Measurements from ENCODE around the gene DMTF1. TPM values are rescaled to one million over a fixed set of nuclear protein-coding genes. Genes with fewer than 3 reads are reported as not detected.
A peak's percentile ranks its signal among the peaks of the same experiment; 100 is the strongest.

Gene DMTF1
- total RNA-seq, 1 donor from 2014 or later: 55.6 TPM

DNA sequence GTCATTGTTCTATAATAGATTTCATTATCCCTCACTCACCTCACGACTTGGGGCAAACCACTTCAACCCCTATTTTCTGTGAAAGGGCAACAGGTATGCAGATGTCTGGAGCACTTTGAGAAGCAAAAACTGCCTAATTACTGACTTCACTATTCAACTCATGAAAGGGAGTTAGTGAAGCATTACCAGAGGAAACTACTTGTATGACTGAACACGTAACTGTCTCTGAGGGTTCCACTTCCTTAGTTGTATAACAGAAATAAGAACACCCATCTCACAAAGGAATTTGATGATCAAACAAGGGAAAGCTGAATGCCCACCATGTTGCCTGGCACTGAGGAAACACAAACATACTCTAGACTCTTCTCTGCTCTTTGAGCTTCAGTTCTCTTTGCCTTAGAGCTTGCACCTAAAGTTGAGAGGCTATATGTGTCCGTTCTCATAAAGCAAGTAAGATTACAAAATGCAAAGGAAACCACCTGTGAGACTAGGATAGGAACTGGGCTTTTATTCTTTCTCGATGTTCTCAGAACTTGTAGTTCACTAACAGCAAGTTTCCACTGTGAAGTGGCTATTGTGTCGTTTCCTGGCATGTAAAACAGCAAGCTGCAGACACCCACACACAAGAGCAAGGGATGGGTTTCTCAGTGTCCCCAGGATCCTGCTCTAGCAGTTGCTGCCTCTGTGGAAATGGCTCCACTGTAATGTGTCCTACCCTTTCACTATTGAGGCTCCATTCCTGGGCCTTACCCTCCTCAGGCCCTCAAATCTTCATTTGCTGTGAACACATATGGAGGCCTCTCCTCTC lies 64.7 kb downstream of the DMTF1 start:
- Mint-ChIP-seq H3K27me3 (ENCODE audit: low read depth) (no peaks in the 10 kb centered on the region), H3K36me3 (ENCODE audit: low read depth) (no peaks in the 10 kb centered on the region), H3K9me3 (ENCODE audit: low read depth) (no peaks in the 10 kb centered on the region), H3K4me1 (ENCODE audit: low read depth) (peaks cover 55% of the 10 kb centered on the region), H3K4me3 (ENCODE audit: unreplicated experiment) (no peak overlapping the region), H3K27ac (ENCODE audit: unreplicated experiment) (peak overlapping the region; percentile 11)
- no peak for DNase-seq (ENCODE audit: low spot score)
- TF ChIP-seq, protein P1, sequence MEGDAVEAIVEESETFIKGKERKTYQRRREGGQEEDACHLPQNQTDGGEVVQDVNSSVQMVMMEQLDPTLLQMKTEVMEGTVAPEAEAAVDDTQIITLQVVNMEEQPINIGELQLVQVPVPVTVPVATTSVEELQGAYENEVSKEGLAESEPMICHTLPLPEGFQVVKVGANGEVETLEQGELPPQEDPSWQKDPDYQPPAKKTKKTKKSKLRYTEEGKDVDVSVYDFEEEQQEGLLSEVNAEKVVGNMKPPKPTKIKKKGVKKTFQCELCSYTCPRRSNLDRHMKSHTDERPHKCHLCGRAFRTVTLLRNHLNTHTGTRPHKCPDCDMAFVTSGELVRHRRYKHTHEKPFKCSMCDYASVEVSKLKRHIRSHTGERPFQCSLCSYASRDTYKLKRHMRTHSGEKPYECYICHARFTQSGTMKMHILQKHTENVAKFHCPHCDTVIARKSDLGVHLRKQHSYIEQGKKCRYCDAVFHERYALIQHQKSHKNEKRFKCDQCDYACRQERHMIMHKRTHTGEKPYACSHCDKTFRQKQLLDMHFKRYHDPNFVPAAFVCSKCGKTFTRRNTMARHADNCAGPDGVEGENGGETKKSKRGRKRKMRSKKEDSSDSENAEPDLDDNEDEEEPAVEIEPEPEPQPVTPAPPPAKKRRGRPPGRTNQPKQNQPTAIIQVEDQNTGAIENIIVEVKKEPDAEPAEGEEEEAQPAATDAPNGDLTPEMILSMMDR (IDR thresholded peaks at IDR 0.05): no peak

DNA sequence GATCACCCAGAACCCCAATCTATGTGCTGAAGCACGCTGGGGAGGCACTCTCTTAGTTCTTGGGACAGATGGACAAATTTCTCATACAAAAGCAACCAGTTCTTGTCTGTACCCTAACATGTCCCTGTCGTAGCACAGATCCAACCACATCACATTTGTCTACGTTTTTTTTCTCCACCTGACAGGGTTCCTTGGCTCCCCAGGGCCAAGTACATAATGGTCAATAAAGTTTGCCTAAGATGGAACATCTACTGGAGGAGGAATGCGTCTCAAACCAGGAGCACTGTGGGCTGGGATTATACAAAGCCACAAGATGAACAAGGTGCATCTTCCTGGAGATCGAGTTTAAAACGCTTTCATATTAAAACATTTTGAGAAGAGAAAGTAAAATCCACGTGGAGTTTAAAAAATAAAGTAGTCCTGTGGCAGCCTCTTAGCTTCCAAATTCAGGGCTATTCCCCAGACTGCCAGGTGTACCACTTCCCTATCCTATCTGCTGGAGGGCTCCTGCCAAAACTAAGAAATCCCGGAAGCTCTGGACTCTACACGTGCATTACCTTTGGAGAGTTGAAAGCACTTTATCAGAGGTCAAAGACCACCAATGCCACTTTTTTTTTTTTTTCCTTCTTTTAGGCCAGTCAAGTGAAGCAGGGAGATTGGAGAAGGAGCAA lies 65.9 kb downstream of the DMTF1 start:
- peak overlapping the region; percentile 91 for H3K4me3 Mint-ChIP-seq (ENCODE audit: unreplicated experiment)
- no peaks in the 10 kb centered on the region for H3K27me3 Mint-ChIP-seq (ENCODE audit: low read depth)
- no peaks in the 10 kb centered on the region for H3K36me3 Mint-ChIP-seq (ENCODE audit: low read depth)
- peak overlapping the region; percentile 20 for H3K27ac Mint-ChIP-seq (ENCODE audit: unreplicated experiment)
- DNase-seq (ENCODE audit: low spot score): no peak
- H3K4me1 Mint-ChIP-seq (ENCODE audit: low read depth): peaks cover 43% of the 10 kb centered on the region
- no peaks in the 10 kb centered on the region for H3K9me3 Mint-ChIP-seq (ENCODE audit: low read depth)
- TF ChIP-seq, protein P1 (IDR thresholded peaks at IDR 0.05): no peak

DNA sequence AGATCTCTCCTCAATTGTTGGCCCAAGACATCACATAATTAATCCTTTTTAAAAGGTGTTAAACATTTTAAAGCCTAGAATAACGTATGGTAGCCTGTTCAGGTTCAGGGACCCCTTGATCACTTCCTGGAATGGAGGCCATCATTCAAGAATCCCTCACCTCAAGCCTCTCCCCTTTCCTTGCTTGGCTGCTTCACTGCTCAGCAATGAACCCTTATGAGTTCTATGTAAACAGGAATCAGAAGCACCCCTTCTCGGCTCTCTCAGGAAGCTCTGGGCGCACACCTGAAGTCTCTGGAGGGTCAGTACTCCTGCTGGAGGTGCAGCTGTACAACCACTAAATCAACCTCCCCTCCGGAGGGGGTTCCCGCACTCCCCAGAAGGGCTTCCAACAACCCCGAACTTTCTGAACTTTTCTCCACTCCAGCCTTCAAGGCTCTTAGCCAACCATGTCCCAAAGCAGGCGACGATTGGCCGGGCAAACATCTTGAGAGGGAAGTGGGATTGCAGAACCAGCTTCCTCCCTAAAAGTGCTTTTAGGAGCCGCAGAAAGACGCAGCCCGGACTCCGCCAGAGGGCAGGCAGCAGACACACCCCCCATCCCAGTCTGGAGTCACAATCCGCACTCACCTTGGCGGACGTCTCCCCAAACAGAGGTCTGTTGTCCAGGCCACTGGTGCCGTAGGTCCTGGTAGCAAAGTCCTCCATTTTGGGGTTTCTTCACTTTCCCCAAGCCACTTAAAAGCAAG lies 66.7 kb downstream of the DMTF1 start:
- no peak for DNase-seq (ENCODE audit: low spot score)
- Mint-ChIP-seq H3K27ac (ENCODE audit: unreplicated experiment) (peak overlapping the region; percentile 88), H3K36me3 (ENCODE audit: low read depth) (no peaks in the 10 kb centered on the region), H3K4me3 (ENCODE audit: unreplicated experiment) (peak overlapping the region; percentile 91), H3K4me1 (ENCODE audit: low read depth) (peaks cover 37% of the 10 kb centered on the region), H3K27me3 (ENCODE audit: low read depth) (no peaks in the 10 kb centered on the region), H3K9me3 (ENCODE audit: low read depth) (no peaks in the 10 kb centered on the region)
- TF ChIP-seq, protein P1 (IDR thresholded peaks at IDR 0.05): no peak

DNA sequence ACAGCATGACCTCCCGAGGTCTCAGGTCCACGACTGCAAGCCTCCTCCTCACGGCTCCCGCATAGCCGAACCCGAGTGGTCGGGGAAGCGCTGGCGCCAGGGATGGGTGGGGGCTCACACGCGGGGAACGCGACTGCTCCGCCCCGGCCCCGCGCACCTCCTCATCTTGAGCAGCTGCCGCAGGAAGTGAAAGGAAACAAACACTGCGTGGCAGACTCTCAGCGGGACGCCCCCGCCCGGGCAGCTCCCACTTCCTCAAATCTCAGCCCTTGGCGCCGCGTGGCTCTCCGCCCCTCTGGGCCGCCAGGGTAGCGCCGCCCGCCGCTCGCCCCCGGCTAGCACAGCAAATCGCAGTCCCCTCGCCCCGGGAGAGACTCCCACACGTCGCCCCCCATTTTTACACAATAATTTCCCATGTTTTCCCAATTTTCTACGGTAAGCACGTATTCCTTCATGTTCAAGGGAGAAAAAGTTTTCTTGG lies 67.3 kb downstream of the DMTF1 start, which contains the start of gene TMEM243:
Gene TMEM243 (minus strand): TSS at position 188 of the 481 bp plus-strand sequence. CDS start 229 bp downstream, outside the sequence.
- peak; percentile 85 for DNase-seq (ENCODE audit: low spot score)
- TF ChIP-seq, protein P1 (IDR thresholded peaks at IDR 0.05): peak; percentile 55
- H3K27me3 Mint-ChIP-seq (ENCODE audit: low read depth): no peaks in the 10 kb centered on the region
- H3K4me3 Mint-ChIP-seq (ENCODE audit: unreplicated experiment): peak within 1 kb of the TSS; percentile 91
- peaks cover 33% of the 10 kb centered on the region for H3K4me1 Mint-ChIP-seq (ENCODE audit: low read depth)
- no peaks in the 10 kb centered on the region for H3K36me3 Mint-ChIP-seq (ENCODE audit: low read depth)
- H3K27ac Mint-ChIP-seq (ENCODE audit: unreplicated experiment): peak within 1 kb of the TSS; percentile 88
- H3K9me3 Mint-ChIP-seq (ENCODE audit: low read depth): no peaks in the 10 kb centered on the region
